DOHH2 (cell line): ENCODE data around the gene ARNT2.

Experiments
- EZH2phosphoT487 ChIP-seq: fragments of 200-600 bp; sonication (generic); IDR thresholded peaks from 2 replicates; pipeline ENCODE4 v1.6.1; 2017; ENCODE audit warnings: borderline replicate concordance, mild to moderate bottlenecking, antibody characterized with exemption, low read length, moderate library complexity, mixed read lengths
- TF ChIP-seq, protein P1 (sequence below): fragments of 200-600 bp; sonication (generic); IDR thresholded peaks from one replicate; pipeline ENCODE4 v1.5.1; 2014; ENCODE audit warnings: antibody characterized with exemption, mild to moderate bottlenecking, low read depth, low read length; ENCODE audit not compliant: poor library complexity, severe bottlenecking

DNA sequence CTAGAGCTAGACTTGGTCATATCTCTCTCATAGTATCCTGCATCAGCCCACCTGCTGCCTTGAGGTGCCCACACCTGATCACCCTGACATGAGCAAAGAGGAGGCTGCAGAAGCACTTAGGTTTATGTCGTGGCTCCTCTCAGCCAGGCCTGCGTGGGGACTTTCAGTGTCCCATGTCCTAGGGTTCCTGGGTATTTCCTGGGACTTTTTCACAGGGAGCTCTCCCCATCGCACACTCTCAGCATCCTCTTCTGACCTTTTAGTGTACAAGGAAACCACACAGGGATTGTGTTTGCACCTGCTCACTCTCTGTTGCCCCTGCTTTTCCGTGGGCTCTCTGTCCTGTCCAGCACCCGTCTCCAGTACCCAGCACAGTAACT is 61.4 kb downstream of the ARNT2 start:
- TF ChIP-seq, protein P1, sequence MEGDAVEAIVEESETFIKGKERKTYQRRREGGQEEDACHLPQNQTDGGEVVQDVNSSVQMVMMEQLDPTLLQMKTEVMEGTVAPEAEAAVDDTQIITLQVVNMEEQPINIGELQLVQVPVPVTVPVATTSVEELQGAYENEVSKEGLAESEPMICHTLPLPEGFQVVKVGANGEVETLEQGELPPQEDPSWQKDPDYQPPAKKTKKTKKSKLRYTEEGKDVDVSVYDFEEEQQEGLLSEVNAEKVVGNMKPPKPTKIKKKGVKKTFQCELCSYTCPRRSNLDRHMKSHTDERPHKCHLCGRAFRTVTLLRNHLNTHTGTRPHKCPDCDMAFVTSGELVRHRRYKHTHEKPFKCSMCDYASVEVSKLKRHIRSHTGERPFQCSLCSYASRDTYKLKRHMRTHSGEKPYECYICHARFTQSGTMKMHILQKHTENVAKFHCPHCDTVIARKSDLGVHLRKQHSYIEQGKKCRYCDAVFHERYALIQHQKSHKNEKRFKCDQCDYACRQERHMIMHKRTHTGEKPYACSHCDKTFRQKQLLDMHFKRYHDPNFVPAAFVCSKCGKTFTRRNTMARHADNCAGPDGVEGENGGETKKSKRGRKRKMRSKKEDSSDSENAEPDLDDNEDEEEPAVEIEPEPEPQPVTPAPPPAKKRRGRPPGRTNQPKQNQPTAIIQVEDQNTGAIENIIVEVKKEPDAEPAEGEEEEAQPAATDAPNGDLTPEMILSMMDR: no peak
- TF ChIP-seq EZH2phosphoT487: no peak
